T-helper 2 cell treated with Interferon-gamma antibody and Interleukin-4, amounts not matched to agents 100 ng/mL and 5 ng/mL, for 36 hours (primary cell): Measurements from ENCODE around the gene SLC2A6. TPM values are rescaled to one million over a fixed set of nuclear protein-coding genes. Genes with fewer than 3 reads are reported as not detected.

Experiments
- intact Hi-C: fragments of 100-400 bp; cut with micrococcal nuclease; formaldehyde crosslinking; loops from one replicate; pipeline ENCODE4 v1.15.1; 2023
- total RNA-seq: library from RNA; stranded (reverse); gene quantifications from 2 replicates; pipeline ENCODE4 v1.2.3, GENCODE V29; 2022

Gene SLC2A6
- total RNA-seq, 1 donor from 2014 or later, result 2.6 TPM

DNA sequence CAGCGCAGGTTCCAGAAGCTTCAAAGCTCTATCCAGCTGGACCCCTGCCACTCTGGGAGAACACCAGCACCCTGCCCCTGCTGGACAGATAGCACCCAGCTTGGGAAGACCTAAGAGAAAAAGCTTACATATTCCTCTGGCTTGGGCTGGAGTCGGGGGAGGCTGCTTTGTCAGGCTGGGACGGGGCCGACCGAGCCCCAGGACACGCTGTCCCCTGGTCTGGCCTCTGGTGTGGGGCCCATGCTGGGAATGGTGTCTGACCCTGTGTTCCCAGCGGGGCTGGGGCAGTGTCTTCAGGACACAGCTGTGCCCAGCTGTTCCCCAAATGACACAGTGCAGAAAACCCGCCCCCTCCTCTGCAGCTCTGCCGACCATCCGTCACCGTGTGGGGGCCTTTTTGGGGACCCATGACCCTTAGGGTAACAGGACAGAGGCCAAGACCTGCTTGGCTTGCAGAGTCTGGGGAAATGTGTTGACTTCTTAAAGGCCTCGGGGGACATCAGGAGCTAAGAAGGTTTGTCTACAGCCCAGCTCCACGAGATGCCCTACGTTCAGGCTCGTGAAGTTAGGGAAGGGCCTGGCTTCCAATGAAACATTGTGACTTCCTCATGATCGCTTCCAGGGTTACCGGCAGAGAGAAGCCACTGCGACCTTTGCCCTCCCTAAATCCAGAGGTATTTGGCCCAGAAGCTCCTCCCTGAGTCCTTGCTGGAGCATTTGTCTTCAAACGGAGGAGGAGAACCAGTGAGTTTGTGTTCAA, 20.4 kb upstream of the SLC2A6 start:
- intact Hi-C loops, result no loop called here

- intact Hi-C loops, result no loop called here
These were observed 18.3 kb upstream of the SLC2A6 start for GRCh38 chr9:133496861-133497842.

DNA sequence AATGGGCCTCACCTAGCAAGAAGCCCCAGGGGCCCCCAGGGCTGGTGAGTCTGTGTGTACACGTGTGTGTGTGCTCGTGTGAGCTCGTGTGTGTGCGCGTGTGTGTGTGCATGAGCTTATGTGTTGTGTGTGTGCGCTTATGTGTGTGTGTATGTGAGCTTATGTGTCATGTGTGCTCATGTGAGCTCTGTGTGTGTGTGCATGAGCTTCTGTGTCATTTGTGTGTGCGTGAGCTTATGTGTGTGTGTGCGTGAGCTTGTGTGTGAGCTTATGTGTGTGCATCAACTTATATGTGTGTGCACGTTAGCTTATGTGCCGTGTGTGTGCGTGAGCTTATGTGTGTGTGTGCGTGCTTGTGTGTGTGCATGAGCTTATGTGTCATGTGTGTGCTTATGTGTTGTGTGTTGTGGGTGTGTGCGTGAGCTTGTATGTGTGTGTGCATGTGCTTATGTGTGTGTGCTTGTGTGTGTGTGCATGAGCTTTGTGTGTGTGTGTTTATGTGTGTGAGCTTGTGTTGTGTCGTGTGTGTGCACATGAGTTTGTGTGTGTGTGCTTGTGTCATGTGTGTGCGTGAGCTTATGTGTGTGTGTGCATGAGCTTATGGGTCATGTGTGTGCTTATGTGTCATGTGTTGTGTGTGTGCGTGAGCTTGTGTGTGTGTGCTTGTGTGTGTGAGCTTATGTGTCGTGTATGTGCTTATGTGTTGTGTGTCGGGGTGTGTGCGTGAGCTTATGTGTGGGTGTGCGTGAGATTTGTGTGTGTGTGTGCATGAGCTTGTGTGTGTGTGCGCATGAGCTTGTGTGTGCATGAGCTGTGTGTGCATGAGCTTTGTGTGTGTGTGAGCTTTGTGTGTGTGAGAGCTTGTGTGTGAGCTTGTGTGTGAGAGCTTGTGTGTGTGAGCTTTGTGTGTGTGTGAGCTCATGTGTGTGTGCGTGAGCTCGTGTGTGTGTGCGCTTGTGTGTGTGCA, 16.7 kb upstream of the SLC2A6 start:
- intact Hi-C loops, result no loop called here

GRCh38 chr9:133494636-133495326, 15.9 kb upstream of the SLC2A6 start:
- intact Hi-C loops, result no loop called here

DNA sequence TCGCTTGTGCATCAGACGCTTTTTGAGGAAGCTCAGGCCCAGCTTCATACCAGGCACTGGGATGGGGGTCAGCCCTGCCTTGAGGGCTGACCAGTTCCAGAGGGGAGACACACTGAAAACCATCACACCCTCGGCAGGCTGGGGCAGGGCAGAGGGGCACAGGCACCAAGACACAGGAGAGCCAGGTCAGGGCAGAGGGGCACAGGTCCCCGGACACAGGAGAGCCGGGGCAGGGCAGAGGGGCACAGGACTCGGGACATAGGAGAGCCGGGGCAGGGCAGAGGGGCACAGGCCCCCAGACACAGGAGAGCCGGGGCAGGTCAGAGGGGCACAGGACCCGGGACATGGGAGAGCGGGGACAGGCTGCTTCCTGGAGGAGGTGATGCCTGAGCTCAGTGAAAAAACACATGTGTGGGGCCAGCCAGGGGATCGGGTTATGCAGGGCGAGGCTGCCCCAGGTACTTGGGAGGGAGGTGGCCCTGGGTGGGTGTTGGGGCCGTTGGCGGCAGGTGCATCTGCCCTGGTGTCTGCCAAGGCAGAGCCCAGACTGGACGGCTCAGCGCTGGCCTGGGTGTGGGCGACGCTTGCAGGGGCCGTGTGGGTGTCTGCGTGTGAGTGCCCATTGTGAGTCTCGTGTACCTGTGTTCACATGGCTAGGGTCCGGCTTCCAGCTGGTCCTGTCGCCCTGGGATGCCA, 15.1 kb upstream of the SLC2A6 start:
- intact Hi-C loops, result no loop called here

GRCh38 chr9:133493428-133493827, 14.5 kb upstream of the SLC2A6 start:
- intact Hi-C loops, result no loop called here

GRCh38 chr9:133492061-133493021, 13.4 kb upstream of the SLC2A6 start:
- intact Hi-C loops, result no loop called here

DNA sequence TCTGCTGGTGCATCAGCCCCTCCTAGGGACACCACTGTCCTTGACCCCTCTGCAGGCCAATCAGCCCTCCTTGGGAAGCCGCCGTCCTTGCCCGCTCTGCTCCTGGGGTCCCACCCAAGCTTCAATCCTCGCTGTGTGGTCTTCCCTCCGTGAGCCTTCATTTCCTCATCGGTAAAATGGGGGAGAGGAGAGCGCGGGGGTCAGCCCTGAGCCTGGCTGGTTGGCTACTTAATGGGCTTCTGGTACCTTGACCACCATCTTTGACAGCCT, 12.7 kb upstream of the SLC2A6 start:
- intact Hi-C loops, result no loop called here

DNA sequence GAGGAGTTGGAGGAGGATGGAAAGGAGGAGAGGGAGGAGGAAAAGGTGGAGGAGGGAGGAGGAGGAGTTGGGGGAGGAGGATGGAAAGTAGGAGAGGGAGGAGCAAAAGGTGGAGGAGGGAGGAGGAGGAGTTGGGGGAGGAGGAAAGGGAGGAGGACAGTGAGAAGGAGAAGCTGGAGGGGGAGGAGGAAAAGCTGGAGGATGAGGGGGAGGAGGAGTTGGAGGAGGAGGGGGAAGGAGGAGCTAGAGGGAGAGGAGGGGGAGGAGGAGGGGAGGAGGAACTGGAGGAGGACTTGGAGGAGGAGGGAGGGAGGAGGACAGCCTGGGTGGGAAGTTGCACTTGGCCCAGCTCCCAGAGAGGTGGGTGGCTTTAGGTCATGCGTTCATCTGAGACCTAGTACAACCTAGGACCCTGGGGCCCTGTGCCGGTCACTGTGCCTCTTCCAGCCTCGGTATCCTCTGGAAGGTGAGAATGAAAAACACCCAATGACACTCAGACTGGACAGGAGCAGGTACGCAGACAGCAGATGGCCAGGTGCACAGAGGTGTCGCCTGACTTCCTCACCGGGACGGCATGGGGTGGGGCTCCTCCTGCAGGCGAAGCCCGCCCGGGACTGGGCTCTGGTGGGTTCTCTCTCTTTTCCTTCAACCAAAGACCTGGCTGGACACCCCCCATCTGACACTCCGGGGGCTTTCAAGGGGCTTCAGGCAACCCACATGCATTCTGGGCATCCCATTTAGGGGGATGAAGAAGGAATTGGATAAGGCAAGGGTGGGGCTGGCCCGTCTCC, 12.2 kb upstream of the SLC2A6 start:
- intact Hi-C loops, result no loop called here

- intact Hi-C loops, result no loop called here
These were observed 11.3 kb upstream of the SLC2A6 start for GRCh38 chr9:133490201-133490681.

- intact Hi-C loops, result no loop called here
These were observed 10.6 kb upstream of the SLC2A6 start for GRCh38 chr9:133489253-133490190.

- intact Hi-C loops, result no loop called here
These were observed 9.9 kb upstream of the SLC2A6 start for GRCh38 chr9:133488686-133489252.

- intact Hi-C loops, result no loop called here
These were observed 8.4 kb upstream of the SLC2A6 start for GRCh38 chr9:133487331-133487725.

DNA sequence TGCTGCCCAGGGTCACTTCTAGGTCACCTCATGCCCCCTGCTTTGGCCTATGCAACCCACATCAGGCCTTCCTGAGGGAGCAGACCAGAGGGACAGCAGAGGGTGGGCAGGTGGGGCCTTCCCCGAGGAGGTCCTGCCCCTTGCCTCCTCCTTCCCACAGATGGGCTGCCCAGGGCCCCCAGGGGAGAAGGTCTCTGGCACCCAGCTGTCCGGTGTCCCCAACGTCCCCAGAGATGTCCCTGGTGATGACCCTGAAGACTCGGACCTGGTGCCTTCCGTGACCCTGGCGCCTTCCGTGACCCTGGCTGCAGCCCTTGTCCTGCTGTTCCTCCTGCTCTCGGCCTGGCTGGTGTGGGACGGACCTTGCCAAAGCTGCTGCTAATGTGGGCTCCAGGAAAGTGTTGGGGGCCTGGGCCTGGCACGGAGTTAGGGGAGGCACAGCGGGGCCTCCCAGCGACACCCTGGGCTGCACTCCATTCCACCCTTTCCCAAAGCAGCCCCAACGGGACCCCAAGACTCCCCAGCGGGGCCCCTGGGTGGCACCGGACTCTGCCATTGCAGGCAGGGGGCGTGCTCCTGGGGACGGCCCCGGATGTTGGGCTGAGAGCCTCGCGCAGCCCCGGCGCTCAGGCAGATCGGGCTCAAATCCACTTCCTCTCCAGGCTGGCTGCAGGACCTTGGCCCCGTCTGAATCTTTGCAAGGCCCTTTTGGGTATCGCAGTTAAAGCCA, 6.8 kb upstream of the SLC2A6 start:
- intact Hi-C loops, result loop anchor here (1.0 kb wide), 3 partner anchors 24 to 299 kb away; no protein-coding TSS in a partner anchor

DNA sequence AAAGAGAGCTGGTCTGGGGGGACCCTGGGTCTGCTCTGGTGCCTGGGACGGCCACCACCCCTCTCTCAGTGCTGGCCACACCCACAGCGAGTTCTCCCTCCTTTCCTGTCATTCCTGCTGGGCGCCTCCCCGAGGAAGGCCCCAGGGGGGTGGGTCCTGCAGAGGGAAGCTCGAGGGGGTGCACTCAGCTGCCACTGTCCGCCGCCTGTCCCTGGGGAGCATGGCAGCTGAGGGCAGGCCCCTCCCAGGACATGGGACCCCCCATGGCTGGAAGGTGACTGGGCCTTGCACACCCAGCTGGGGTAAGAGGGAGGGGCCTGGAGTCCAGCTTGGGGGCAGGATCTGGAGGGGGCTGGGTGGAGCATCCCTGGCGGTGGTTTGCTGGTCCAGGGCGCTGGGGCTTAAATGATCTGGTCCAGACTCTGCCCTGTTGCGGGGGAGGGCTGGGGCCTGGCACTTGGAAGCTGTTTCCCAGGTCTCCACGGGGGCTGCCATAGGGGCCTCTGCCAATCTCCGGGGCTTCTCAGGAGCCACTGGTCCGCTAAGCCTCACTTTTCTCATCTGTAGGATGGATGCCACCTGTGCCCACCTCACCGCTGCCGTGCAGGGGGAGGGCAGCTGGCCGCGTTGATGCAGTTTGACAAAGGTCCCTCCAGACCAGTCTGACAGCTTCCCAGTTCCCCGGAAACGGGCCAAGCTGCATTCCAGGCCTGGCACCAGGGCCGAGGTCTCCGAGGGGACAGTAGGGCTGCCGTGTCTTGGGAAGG, 6.0 kb upstream of the SLC2A6 start:
- intact Hi-C loops, result no loop called here
